ENCODE results near the gene ZNF641.

Gene ZNF641

GRCh38 chr12:48350249-48351021 lies at the start of gene ZNF641:
Gene ZNF641, minus strand, starts transcription at chr12:48350919. Its CDS starts 2,829 bp downstream, at chr12:48348090.
- DNase-seq, result peak; percentile 58
- in situ Hi-C loops (cut with MboI; ENCODE audit: low pct_unique_long_range_greater_than_20kb, low sequenced_read_pairs), result no loop called here

- no peak for DNase-seq
Measured at GRCh38 chr12:48390026-48390425, 39.3 kb upstream of the ZNF641 start.

DNA sequence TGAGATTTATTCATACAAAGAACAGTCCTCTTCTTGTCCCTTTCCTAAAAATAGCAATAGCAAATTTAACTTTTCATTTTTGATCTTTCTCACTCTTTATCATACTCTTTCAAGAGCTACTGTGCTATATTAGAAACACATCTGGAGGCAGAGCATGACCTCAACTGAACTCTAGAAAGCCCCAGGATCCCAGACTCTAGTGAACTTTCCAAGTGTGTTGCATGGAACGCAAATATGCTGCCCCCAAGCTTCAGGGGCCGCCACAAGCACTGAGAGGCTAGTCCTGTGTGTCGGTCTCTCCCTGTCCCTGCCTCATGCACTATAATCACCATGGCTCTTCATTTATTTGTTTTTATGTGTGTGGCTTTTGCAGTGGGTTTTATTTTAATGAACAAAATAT lies 38.7 kb upstream of the ZNF641 start:
- in situ Hi-C loops (cut with MboI; ENCODE audit: low pct_unique_long_range_greater_than_20kb, low sequenced_read_pairs), result no loop called here
- DNase-seq, result no peak

More at GRCh38 chr12:48390026-48390425, 39.3 kb upstream of the ZNF641 start:
- in situ Hi-C loops (cut with MboI; ENCODE audit: low pct_unique_long_range_greater_than_20kb, low sequenced_read_pairs), result no loop called here

- in situ Hi-C loops (cut with MboI; ENCODE audit: low pct_unique_long_range_greater_than_20kb, low sequenced_read_pairs), result no loop called here
- DNase-seq, result no peak
Measured at GRCh38 chr12:48388938-48389337, 38.2 kb upstream of the ZNF641 start.

- in situ Hi-C loops (cut with MboI; ENCODE audit: low pct_unique_long_range_greater_than_20kb, low sequenced_read_pairs), result no loop called here
- DNase-seq, result no peak
Measured at GRCh38 chr12:48388460-48388859, 37.7 kb upstream of the ZNF641 start.

GRCh38 chr12:48380596-48380995 lies 29.9 kb upstream of the ZNF641 start:
- in situ Hi-C loops (cut with MboI; ENCODE audit: low pct_unique_long_range_greater_than_20kb, low sequenced_read_pairs), result no loop called here
- no peak for DNase-seq

GRCh38 chr12:48379794-48380193 lies 29.1 kb upstream of the ZNF641 start:
- no peak for DNase-seq
- in situ Hi-C loops (cut with MboI; ENCODE audit: low pct_unique_long_range_greater_than_20kb, low sequenced_read_pairs), result no loop called here

GRCh38 chr12:48377646-48378045 lies 26.9 kb upstream of the ZNF641 start:
- DNase-seq, result no peak
- in situ Hi-C loops (cut with MboI; ENCODE audit: low pct_unique_long_range_greater_than_20kb, low sequenced_read_pairs), result no loop called here

- in situ Hi-C loops (cut with MboI; ENCODE audit: low pct_unique_long_range_greater_than_20kb, low sequenced_read_pairs), result no loop called here
Measured at GRCh38 chr12:48374164-48374563, 23.4 kb upstream of the ZNF641 start.

GRCh38 chr12:48366131-48366530 lies 15.4 kb upstream of the ZNF641 start:
- no peak for DNase-seq
- in situ Hi-C loops (cut with MboI; ENCODE audit: low pct_unique_long_range_greater_than_20kb, low sequenced_read_pairs), result no loop called here

More at GRCh38 chr12:48374164-48374563, 23.4 kb upstream of the ZNF641 start:
- DNase-seq, result no peak

GRCh38 chr12:48361664-48362339 lies 11.1 kb upstream of the ZNF641 start:
- in situ Hi-C loops (cut with MboI; ENCODE audit: low pct_unique_long_range_greater_than_20kb, low sequenced_read_pairs), result no loop called here
- no peak for DNase-seq

DNA sequence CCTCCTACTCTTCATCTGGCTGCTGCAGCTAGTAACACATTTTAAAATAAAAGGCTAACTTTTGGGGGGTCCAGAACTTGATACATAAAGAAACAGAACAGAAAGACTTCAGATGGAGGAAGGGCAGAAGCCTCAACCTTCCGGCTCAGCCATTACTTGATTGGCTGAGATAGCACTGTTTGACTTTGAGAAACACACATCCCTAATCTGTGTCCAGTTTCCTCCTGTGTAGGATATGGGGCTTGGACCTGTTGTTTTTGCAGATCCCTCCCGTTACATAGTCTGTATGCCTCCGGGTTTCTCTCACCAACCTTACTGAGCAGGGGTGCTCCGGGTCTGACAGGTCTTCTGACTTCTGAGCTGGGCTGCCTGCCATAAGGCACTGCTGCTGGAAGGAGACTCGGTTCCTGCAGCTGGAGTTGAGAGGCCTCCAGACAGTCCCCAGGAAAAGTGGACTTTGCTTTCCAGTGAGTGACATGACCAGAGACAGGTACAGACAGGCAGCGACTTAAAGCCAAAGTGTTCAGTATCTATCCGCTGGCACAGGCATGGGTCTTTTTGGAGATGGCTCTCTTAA lies 8.3 kb upstream of the ZNF641 start:
- no peak for DNase-seq
- in situ Hi-C loops (cut with MboI; ENCODE audit: low pct_unique_long_range_greater_than_20kb, low sequenced_read_pairs), result no loop called here

GRCh38 chr12:48356041-48356768 lies 5.5 kb upstream of the ZNF641 start:
- in situ Hi-C loops (cut with MboI; ENCODE audit: low pct_unique_long_range_greater_than_20kb, low sequenced_read_pairs), result no loop called here
- DNase-seq, result no peak

DNA sequence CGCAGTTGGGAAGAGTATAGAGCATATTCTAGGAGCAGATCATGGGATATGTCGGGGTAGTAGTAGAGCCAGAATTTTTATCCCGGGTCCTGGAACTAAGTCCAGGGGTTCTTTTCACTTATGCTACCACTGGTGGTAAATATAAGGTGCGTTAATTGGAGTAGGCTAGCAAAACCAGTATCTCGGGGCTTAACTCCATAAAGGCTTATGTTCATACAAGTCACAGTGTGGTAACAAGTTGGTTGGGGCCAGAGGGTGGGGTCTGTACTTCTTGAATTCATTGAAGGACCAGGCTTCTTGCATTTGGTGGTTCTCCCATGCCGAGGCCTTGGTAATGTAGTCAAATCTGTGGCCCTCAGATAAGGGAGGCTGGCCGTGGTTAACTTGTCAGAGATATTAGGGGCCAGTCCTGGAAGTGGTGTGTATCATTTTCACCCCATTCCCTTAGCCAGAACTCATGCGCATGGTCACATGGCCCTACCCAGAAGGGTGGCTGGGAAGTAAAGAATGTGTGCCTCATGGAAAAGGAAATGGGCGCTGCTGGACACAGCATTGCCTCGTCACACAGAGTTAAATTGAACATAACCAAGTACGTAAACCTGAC lies 1.5 kb upstream of the ZNF641 start:
- no peak for DNase-seq
- in situ Hi-C loops (cut with MboI; ENCODE audit: low pct_unique_long_range_greater_than_20kb, low sequenced_read_pairs), result no loop called here

DNA sequence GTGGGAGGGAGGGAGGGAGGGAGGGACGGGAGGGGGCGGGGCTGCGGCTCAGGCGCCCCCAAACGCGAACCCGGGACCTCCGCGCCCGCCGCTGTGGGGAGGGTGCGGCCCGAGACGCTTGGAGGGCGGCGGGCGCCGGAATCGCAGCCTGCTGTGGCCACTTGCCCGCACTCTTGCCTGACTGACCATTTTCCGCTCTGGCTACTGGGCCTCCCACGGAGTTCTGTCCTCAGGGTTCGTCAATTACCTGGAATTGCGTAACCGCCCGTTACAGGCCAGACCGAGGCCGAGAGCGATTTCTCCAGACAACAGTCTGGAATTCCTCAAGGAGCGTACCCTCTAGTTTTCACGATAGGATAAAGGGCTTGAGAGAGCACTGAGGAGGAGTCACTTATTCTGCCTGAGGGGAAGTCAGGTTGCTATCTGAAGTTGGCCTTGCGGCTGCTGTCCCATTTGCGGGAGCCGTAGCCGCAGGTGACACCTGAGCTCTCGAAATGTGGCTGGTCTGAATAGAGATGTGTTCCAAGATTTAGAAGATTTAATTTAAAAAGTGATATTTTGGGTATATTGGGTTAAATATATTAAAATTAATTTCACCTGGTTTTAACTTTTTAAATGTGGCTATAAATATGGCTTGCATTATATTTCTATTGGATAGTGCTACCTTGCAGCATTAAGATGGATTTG lies 446 bp upstream of the ZNF641 start:
- DNase-seq, result peak; percentile 30
- in situ Hi-C loops (cut with MboI; ENCODE audit: low pct_unique_long_range_greater_than_20kb, low sequenced_read_pairs), result no loop called here

- DNase-seq, result no peak
Measured at GRCh38 chr12:48349471-48349870, 1.2 kb downstream of the ZNF641 start.

GRCh38 chr12:48342980-48343379 lies 7.7 kb downstream of the ZNF641 start:
- in situ Hi-C loops (cut with MboI; ENCODE audit: low pct_unique_long_range_greater_than_20kb, low sequenced_read_pairs), result no loop called here
- no peak for DNase-seq

More at GRCh38 chr12:48349471-48349870, 1.2 kb downstream of the ZNF641 start:
- in situ Hi-C loops (cut with MboI; ENCODE audit: low pct_unique_long_range_greater_than_20kb, low sequenced_read_pairs), result no loop called here

DNA sequence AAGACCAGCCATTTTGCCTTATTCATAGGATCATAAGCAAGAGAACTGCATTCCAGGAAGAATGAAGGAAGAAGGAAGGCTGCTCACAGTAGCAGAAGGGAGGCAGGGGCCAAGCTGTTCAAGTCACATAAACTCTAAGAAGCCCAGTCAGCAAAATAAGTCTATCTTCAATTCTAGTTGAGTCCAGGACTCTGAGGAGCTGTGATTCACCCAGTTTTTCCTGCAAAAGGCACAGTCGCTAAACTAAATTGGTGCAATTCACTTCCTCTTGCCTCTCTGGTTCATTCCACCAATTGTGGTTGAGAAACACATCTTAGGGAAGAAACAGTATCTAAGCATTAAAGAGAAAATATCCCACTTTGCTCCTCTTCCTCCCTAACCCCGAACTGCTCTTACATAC lies 9.8 kb downstream of the ZNF641 start:
- no peak for DNase-seq
- in situ Hi-C loops (cut with MboI; ENCODE audit: low pct_unique_long_range_greater_than_20kb, low sequenced_read_pairs), result no loop called here
